Stimulated activated CD8-positive, alpha-beta memory T cell treated with anti-CD3 and anti-CD28 coated beads, Interleukin-4, amount 100 ng/mL, for 48 hours (primary cell): ENCODE data around the gene LRP6.

Experiments
- DNase-seq: peaks from one replicate; pipeline ENCODE4 v3.0.0-alpha.2; 2020

LRP6 gene

GRCh38 chr12:12068751-12069150, 198.1 kb downstream of the LRP6 start:
- no peak for DNase-seq
